Measurements from ENCODE around the gene ABHD14A.

The ABHD14A gene

GRCh38 chr3:51997172-51997571, 22.3 kb downstream of the ABHD14A start:
- Histone ChIP-seq H4K20me1 (ENCODE audit: insufficient read depth, low read length) (peaks cover 22% of the 10 kb centered on the region), H3K4me1 (ENCODE audit: insufficient read depth, low read length) (peaks cover 37% of the 10 kb centered on the region), H3K4me2 (ENCODE audit: insufficient read depth, low read length) (no peak overlapping the region), H3K79me2 (ENCODE audit: insufficient read depth, low read length) (peaks cover 31% of the 10 kb centered on the region), H3K4me3 (ENCODE audit: low read depth in 1 of 2, low read length in 2 of 2) (no peak overlapping the region), H3K9me3 (ENCODE audit: insufficient read depth, low read length, severe bottlenecking) (no peaks in the 10 kb centered on the region), H3K27me3 (ENCODE audit: insufficient read depth, low read length, poor library complexity) (no peaks in the 10 kb centered on the region), H3K9ac (ENCODE audit: low read depth, low read length) (no peak overlapping the region), H3K27ac (ENCODE audit: low read length) (no peak overlapping the region), H3K36me3 (ENCODE audit: insufficient read depth, low read length) (peaks cover 33% of the 10 kb centered on the region), H2AFZ (ENCODE audit: low read depth, low read length) (no peak overlapping the region)
- ATAC-seq (ENCODE audit: insufficient read depth, low read depth) (no peak), DNase-seq (no peak)
- TF ChIP-seq EZH2 (IDR thresholded peaks at IDR 0.05; ENCODE audit: borderline replicate concordance, low read depth, low read length, severe bottlenecking): no peak
- TF ChIP-seq CTCF (IDR thresholded peaks at IDR 0.05; ENCODE audit: borderline replicate concordance, extremely low read depth, low read length, poor library complexity, severe bottlenecking): no peak

GRCh38 chr3:51997935-51998596, 23.2 kb downstream of the ABHD14A start:
- peaks cover 31% of the 10 kb centered on the region for H3K4me1 ChIP-seq (ENCODE audit: insufficient read depth, low read length)
- peaks cover 24% of the 10 kb centered on the region for H3K79me2 ChIP-seq (ENCODE audit: insufficient read depth, low read length)
- no peak overlapping the region for H3K4me2 ChIP-seq (ENCODE audit: insufficient read depth, low read length)
- no peaks in the 10 kb centered on the region for H3K9me3 ChIP-seq (ENCODE audit: insufficient read depth, low read length, severe bottlenecking)
- TF ChIP-seq CTCF (IDR thresholded peaks at IDR 0.05; ENCODE audit: borderline replicate concordance, extremely low read depth, low read length, poor library complexity, severe bottlenecking): no peak
- no peak for TF ChIP-seq EZH2 (IDR thresholded peaks at IDR 0.05; ENCODE audit: borderline replicate concordance, low read depth, low read length, severe bottlenecking)
- H3K36me3 ChIP-seq (ENCODE audit: insufficient read depth, low read length): peaks cover 24% of the 10 kb centered on the region
- no peak overlapping the region for H2AFZ ChIP-seq (ENCODE audit: low read depth, low read length)
- no peak for ATAC-seq (ENCODE audit: insufficient read depth, low read depth)
- no peak for DNase-seq
- peaks cover 14% of the 10 kb centered on the region for H4K20me1 ChIP-seq (ENCODE audit: insufficient read depth, low read length)
- H3K27ac ChIP-seq (ENCODE audit: low read length): no peak overlapping the region
- H3K4me3 ChIP-seq (ENCODE audit: low read depth in 1 of 2, low read length in 2 of 2): no peak overlapping the region
- no peaks in the 10 kb centered on the region for H3K27me3 ChIP-seq (ENCODE audit: insufficient read depth, low read length, poor library complexity)
- no peak overlapping the region for H3K9ac ChIP-seq (ENCODE audit: low read depth, low read length)

- no peak for TF ChIP-seq EZH2 (IDR thresholded peaks at IDR 0.05; ENCODE audit: borderline replicate concordance, low read depth, low read length, severe bottlenecking)
- no peak for TF ChIP-seq CTCF (IDR thresholded peaks at IDR 0.05; ENCODE audit: borderline replicate concordance, extremely low read depth, low read length, poor library complexity, severe bottlenecking)
- H3K4me2 ChIP-seq (ENCODE audit: insufficient read depth, low read length): no peak overlapping the region
- DNase-seq (no peak), ATAC-seq (ENCODE audit: insufficient read depth, low read depth) (no peak)
- no peak overlapping the region for H2AFZ ChIP-seq (ENCODE audit: low read depth, low read length)
- H3K27me3 ChIP-seq (ENCODE audit: insufficient read depth, low read length, poor library complexity): no peaks in the 10 kb centered on the region
- peaks cover 19% of the 10 kb centered on the region for H3K36me3 ChIP-seq (ENCODE audit: insufficient read depth, low read length)
- H4K20me1 ChIP-seq (ENCODE audit: insufficient read depth, low read length): peaks cover 9% of the 10 kb centered on the region
- peaks cover 19% of the 10 kb centered on the region for H3K79me2 ChIP-seq (ENCODE audit: insufficient read depth, low read length)
- no peak overlapping the region for H3K27ac ChIP-seq (ENCODE audit: low read length)
- no peaks in the 10 kb centered on the region for H3K9me3 ChIP-seq (ENCODE audit: insufficient read depth, low read length, severe bottlenecking)
- H3K9ac ChIP-seq (ENCODE audit: low read depth, low read length): no peak overlapping the region
- H3K4me1 ChIP-seq (ENCODE audit: insufficient read depth, low read length): peaks cover 26% of the 10 kb centered on the region
- no peak overlapping the region for H3K4me3 ChIP-seq (ENCODE audit: low read depth in 1 of 2, low read length in 2 of 2)
Measured at GRCh38 chr3:51998774-51999173, 23.9 kb downstream of the ABHD14A start.

Measured in DND-41 (cell line).